GM12878 (cell line): ENCODE data around the gene HDDC2. TPM values are rescaled to one million over a fixed set of nuclear protein-coding genes. Genes with fewer than 3 reads are reported as not detected.

Experiments
- ATAC-seq: fragments of 200-7000 bp; cut with Tn5 transposase; 3 replicates; pipeline ENCODE4 v1.9.1; 2020; ENCODE audit warnings: mild to moderate bottlenecking, moderate library complexity
- BruUV-seq: library from RNA; stranded (reverse); fragments of 400-500 nt; replicated peaks from 2 replicates; lab custom pipeline; 2021; lab: Mats Ljungman, UMichigan
- CTCF ChIA-PET: fragments of 300-600 bp; sonication (Branson Sonifier 250); formaldehyde crosslinking; extraction: SDS; loops from one replicate; lab custom pipeline; 2021; ENCODE audit warnings: inconsistent platforms; lab: Yijun Ruan, JAX
- POLR2A ChIA-PET: fragments of 350-600 bp; formaldehyde crosslinking; extraction: SDS; loops from one replicate; lab custom pipeline; 2021; ENCODE audit warnings: inconsistent platforms; lab: Charles Lee
- RAD21 ChIA-PET: fragments of 300-600 bp; sonication (Branson Sonifier 250); formaldehyde crosslinking; loops from one replicate; lab custom pipeline; 2023; ENCODE audit warnings: antibody characterized with exemption; ENCODE audit not compliant: unreplicated experiment; lab: Charles Lee
- SMC1A ChIA-PET: fragments of 300-600 bp; sonication (Branson Sonifier 250); formaldehyde crosslinking; loops from one replicate; lab custom pipeline; 2023; ENCODE audit not compliant: unreplicated experiment, uncharacterized antibody; lab: Charles Lee
- DNase-seq: peaks from one replicate; pipeline ENCODE4 v3.0.0-alpha.2; 2011; ENCODE audit warnings: low read depth, low spot score
- FAIRE-seq: peaks from 3 replicates; lab custom pipeline; 2011; peaks lifted over from hg19 to GRCh38; lab: Jason Lieb, UNC
- H2AFZ ChIP-seq: 2 replicates; pipeline ENCODE4 v1.6.0; 2011; ENCODE audit warnings: low read depth, low read length, control low read depth; ENCODE audit not compliant: control insufficient read depth
- H3K27ac ChIP-seq: 2 replicates; pipeline ENCODE4 v1.5.1; 2011; ENCODE audit warnings: control low read depth; ENCODE audit not compliant: control insufficient read depth, insufficient read depth
- H3K27me3 ChIP-seq, 2 experiments: replicated peaks in 1 of 2; 2 replicates each; pipeline versions ENCODE4 v1.6.0 to v1.6.1; 2011; ENCODE audit warnings: low read length in 1 of 2; ENCODE audit not compliant: control insufficient read depth in 2 of 2, insufficient read depth in 2 of 2
- H3K36me3 ChIP-seq, 2 experiments: 2 replicates each; pipeline ENCODE4 v1.5.1; 2011; ENCODE audit warnings: low read length in 1 of 2; ENCODE audit not compliant: control insufficient read depth in 2 of 2, insufficient read depth in 2 of 2
- H3K4me1 ChIP-seq: 2 replicates; pipeline ENCODE4 v1.6.1; 2011; ENCODE audit warnings: mild to moderate bottlenecking, low read length, moderate library complexity, mixed read lengths; ENCODE audit not compliant: control insufficient read depth, insufficient read depth
- H3K4me2 ChIP-seq: 2 replicates; pipeline ENCODE4 v1.6.0; 2011; ENCODE audit warnings: control low read depth; ENCODE audit not compliant: control insufficient read depth, insufficient read depth
- H3K4me3 ChIP-seq: fragments of 200-600 bp; sonication (generic); 2 replicates; pipeline ENCODE4 v1.5.1; 2016
- H3K79me2 ChIP-seq: 2 replicates; pipeline ENCODE4 v1.6.0; 2011; ENCODE audit warnings: low read length; ENCODE audit not compliant: control insufficient read depth, insufficient read depth
- H3K9ac ChIP-seq: 2 replicates; pipeline ENCODE4 v1.8.0; 2011; ENCODE audit warnings: low read length, control low read depth, mixed read lengths; ENCODE audit not compliant: control insufficient read depth, insufficient read depth
- H3K9me3 ChIP-seq: replicated peaks from 3 replicates; pipeline ENCODE4 v1.5.1; 2011; ENCODE audit warnings: mild to moderate bottlenecking, low read length; ENCODE audit not compliant: control insufficient read depth, insufficient read depth
- H4K20me1 ChIP-seq: 2 replicates; pipeline ENCODE4 v1.6.0; 2011; ENCODE audit not compliant: control insufficient read depth, insufficient read depth
- BACH1 ChIP-seq: fragments of 450-650 bp; IDR thresholded peaks from 2 replicates; pipeline ENCODE4 v1.6.1; 2017; ENCODE audit warnings: mild to moderate bottlenecking, borderline replicate concordance
- CHD2 ChIP-seq: IDR thresholded peaks from 2 replicates; pipeline ENCODE4 v1.6.1; 2011; ENCODE audit warnings: low read depth, low read length, improper control_type of control experiment, borderline replicate concordance
- IRF4 ChIP-seq: IDR thresholded peaks from 2 replicates; pipeline ENCODE4 v1.6.1; 2011; ENCODE audit warnings: low read depth, low read length
- SMC3 ChIP-seq: IDR thresholded peaks from 2 replicates; pipeline ENCODE4 v1.6.1; 2011; ENCODE audit warnings: low read length, improper control_type of control experiment, borderline replicate concordance
- TARDBP ChIP-seq: IDR thresholded peaks from 2 replicates; pipeline ENCODE4 v1.6.1; 2016; ENCODE audit warnings: borderline replicate concordance
- WGBS: methylation state at CpG from one replicate; pipeline ENCODE4 v1.1.6; 2016; ENCODE audit warnings: low lambda C conversion rate; ENCODE audit not compliant: insufficient replicate concordance, insufficient coverage; ENCODE audit errors: missing lambda C conversion rate; 5-methylcytosine and 5-hydroxymethylcytosine counted together
- in situ Hi-C: fragments of 300-500 bp; cut with MboI; formaldehyde crosslinking; loops from 9 replicates; pipeline ENCODE4 v1.14.3; 2018; ENCODE audit warnings: mixed read lengths
- intact Hi-C: fragments of 100-400 bp; cut with micrococcal nuclease; formaldehyde crosslinking; loops from one replicate; pipeline ENCODE4 v1.14.2; 2022; ENCODE audit not compliant: unreplicated experiment
- polyA plus RNA-seq, 11 experiments: library from polyadenylated mRNA; depleted of rRNA in 4 of 11; unstranded in 6 of 11; stranded (reverse) in 5 of 11; fragments of >200 nt; fragmentation: Nextera tagmentation in 4 of 11; fragmentation: Illumina TruSeq in 1 of 11; extraction: Ambion mirVana in 4 of 11; extraction: Trizol in 1 of 11; gene quantifications; 1 replicate in 1 of 11; 2 replicates in 10 of 11; pipeline versions ENCODE4 v1.2.1 to v1.2.3, GENCODE V29; 2011 to 2016; ENCODE audit warnings: inconsistent platforms in 2 of 11, missing spikeins in 2 of 11, low read depth in 1 of 11
- total RNA-seq, 4 experiments: library from RNA; depleted of rRNA in 3 of 4; stranded (reverse); fragments of >200 nt in 3 of 4; fragmentation: Illumina TruSeq in 1 of 4; extraction: Trizol in 1 of 4; gene quantifications; 2 replicates each; pipeline versions ENCODE4 v1.2.1 to v1.2.3, GENCODE V29; 2013 to 2021

The HDDC2 gene
- total and polyA plus RNA-seq, 10 of the 15 experiments (the other 5 are each of a cell fraction or from before 2014, with no cell fraction given), result 54.5 to 148 (median 92.7) TPM

- TF ChIP-seq IRF4 (no peak), TARDBP (no peak), BACH1 (no peak), CHD2 (no peak), SMC3 (no peak)
- RAD21 ChIA-PET, result no interaction called here
- Histone ChIP-seq H2AFZ (no peak overlapping the region), H3K4me3 (no peak overlapping the region), H3K36me3 (no peaks in the 10 kb centered on the region), H4K20me1 (no peaks in the 10 kb centered on the region), H3K79me2 (no peaks in the 10 kb centered on the region), H3K27ac (no peak overlapping the region), H3K4me1 (no peaks in the 10 kb centered on the region), H3K27me3 (no peaks in the 10 kb centered on the region), H3K9me3 (no peaks in the 10 kb centered on the region), H3K9ac (no peak overlapping the region), H3K4me2 (no peak overlapping the region)
- 52% methylated on average over 6 of the region's 6 CpGs for WGBS
- POLR2A ChIA-PET, result no interaction called here
- BruUV-seq, result no TSS peak
- intact Hi-C loops, result no loop called here
- CTCF ChIA-PET, result no interaction called here
- DNase-seq (no peak), FAIRE-seq (no peak), ATAC-seq (no peak)
- SMC1A ChIA-PET, result interaction anchor here (1.0 kb wide), 1 partner anchor 50 kb away, joined by 3 read pairs; no protein-coding TSS in a partner anchor
- in situ Hi-C loops, result no loop called here
Measured at GRCh38 chr6:125227244-125227643, 74.5 kb downstream of the HDDC2 start.

Other genes starting within 250 kb of the HDDC2 start
- gene TPD52L1, start 148.2 kb downstream of the HDDC2 start, total RNA-seq (2014; rRNA removed), result 0.17 TPM in 1 of 2 replicates, not detected in the other
- not detected in 2 replicates for gene TPD52L1, start 148.2 kb downstream of the HDDC2 start, total RNA-seq (2014; rRNA removed; fragmentation: Illumina TruSeq; extraction: Trizol)
- 0.21 and 0.28 TPM in 2 replicates for gene TPD52L1, start 148.2 kb downstream of the HDDC2 start, total RNA-seq (2021)
- 2.6 and 3.3 TPM in 2 replicates for gene TPD52L1, start 148.2 kb downstream of the HDDC2 start, polyA plus RNA-seq (2011; rRNA removed)
- 0.03 TPM in 1 of 2 replicates, not detected in the other for gene TPD52L1, start 148.2 kb downstream of the HDDC2 start, polyA plus RNA-seq (2014; fragmentation: Illumina TruSeq; extraction: Trizol)
- under 1 TPM; 0.09 to 0.16 TPM for gene TPD52L1, start 148.2 kb downstream of the HDDC2 start, polyA plus RNA-seq (2014; fragmentation: Nextera tagmentation; extraction: Ambion mirVana)
- 0.12 and 0.14 TPM in 2 replicates for gene TPD52L1, start 148.2 kb downstream of the HDDC2 start, polyA plus RNA-seq (2014; rRNA removed)
- gene TPD52L1, start 148.2 kb downstream of the HDDC2 start, polyA plus RNA-seq (2016; fragmentation: Nextera tagmentation; extraction: Ambion mirVana), result not detected